ENCODE measurements around the gene KCNIP1.

The KCNIP1 gene

GRCh38 chr5:170773024-170773985 is 269.5 kb downstream of the KCNIP1 start:
- TF ChIP-seq CTCF (IDR thresholded peaks at IDR 0.05; ENCODE audit: low read depth, low read length), result no peak
- no peak overlapping the region for H3K4me3 ChIP-seq (replicated peaks in 1 of 2; ENCODE audit: low read depth in 2 of 2, low read length in 2 of 2)
- DNase-seq (ENCODE audit: low read depth in 2 of 2), result no peak

DNA sequence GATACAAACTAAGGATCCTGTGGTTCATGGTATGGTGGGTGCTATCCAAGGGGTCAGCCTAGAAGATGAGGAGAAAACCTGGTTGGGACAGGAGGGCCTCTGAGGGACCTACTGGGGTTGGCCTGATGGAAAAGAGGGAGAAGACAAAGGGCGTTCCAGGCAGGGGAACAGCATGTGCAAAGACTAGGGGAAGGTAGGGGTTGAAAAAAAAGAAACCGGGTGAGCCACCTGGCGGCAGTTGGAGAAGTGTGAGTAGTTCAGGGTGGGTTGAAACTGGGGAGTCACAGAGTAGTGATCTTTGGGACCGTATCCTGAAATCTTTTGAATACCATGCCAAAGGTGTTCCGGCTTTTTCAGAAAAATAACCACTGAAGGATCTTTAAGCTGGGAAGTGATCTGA is 271.0 kb downstream of the KCNIP1 start:
- H3K4me3 ChIP-seq (replicated peaks in 1 of 2; ENCODE audit: low read depth in 2 of 2, low read length in 2 of 2), result no peak overlapping the region
- no peak for TF ChIP-seq CTCF (IDR thresholded peaks at IDR 0.05; ENCODE audit: low read depth, low read length)
- DNase-seq (ENCODE audit: low read depth in 2 of 2), result no peak

- DNase-seq (ENCODE audit: low read depth in 2 of 2), result no peak
- no peak overlapping the region for H3K4me3 ChIP-seq (replicated peaks in 1 of 2; ENCODE audit: low read depth in 2 of 2, low read length in 2 of 2)
- TF ChIP-seq CTCF (IDR thresholded peaks at IDR 0.05; ENCODE audit: low read depth, low read length), result no peak
These were observed 278.1 kb downstream of the KCNIP1 start for GRCh38 chr5:170781946-170782345.

DNA sequence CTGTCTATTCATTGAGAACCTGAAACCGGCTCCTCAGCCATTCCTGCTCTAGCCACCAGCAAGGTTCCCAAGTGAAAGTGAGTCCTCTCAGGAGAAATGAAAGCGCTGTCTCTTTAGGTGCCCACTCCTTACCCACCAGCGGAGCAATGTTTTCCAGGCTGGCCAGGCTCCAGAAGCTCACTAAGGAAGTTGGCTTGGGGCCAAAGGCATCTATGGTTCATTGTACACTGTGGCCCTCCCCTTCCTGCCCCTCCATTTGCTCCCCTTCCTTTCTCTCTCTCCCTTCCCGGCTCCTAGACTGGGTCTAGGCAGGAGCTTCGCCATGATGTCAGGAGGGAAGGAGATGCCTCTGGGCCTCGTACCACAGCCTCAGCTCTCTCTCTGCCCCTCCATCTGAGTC is 278.6 kb downstream of the KCNIP1 start:
- H3K4me3 ChIP-seq (replicated peaks in 1 of 2; ENCODE audit: low read depth in 2 of 2, low read length in 2 of 2), result no peak overlapping the region
- DNase-seq (ENCODE audit: low read depth in 2 of 2), result no peak
- TF ChIP-seq CTCF (IDR thresholded peaks at IDR 0.05; ENCODE audit: low read depth, low read length), result no peak

DNA sequence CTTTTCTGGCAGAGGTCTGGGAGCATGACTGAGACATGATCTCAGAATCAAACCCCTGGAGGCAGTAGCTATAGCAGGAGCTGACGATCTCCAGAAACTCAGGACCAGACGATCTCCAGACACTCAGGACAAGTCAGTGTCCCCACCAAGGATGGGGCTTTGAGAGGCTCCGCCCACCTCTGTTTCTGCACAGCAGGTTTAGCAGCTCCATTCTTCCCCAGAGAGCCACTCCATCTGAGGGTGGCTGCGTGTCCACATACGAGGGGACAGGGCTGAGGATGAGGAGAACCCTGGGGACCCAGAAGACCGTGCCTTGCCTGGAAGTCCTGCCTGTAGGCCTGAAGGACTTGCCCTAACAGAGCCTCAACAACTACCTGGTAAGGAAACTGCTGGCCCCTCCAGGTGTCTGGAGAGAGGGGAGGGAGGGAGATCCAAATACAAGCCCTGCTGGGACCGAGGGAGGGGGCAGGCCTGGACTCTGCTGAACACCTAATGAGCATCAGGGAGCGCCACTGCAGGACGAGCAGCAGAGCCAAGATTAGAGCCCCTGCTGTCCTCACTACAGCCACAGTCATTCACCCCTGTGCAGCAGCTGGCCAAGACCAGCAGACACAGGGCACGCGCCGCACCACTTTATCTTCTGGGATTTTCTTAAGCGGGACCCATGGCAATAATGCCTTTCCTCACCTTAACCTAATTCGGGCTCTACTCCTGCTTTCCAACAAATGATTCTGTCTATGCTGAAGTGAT is 279.9 kb downstream of the KCNIP1 start, which contains the start of gene GABRP:
Gene GABRP, plus strand, starts transcription at position 228 of the 750 bp plus-strand sequence. CDS start 4,891 bp downstream, outside the sequence.
- no peak for TF ChIP-seq CTCF (IDR thresholded peaks at IDR 0.05; ENCODE audit: low read depth, low read length)
- DNase-seq (ENCODE audit: low read depth in 2 of 2), result no peak
- no peak within 1 kb of the TSS for H3K4me3 ChIP-seq (replicated peaks in 1 of 2; ENCODE audit: low read depth in 2 of 2, low read length in 2 of 2)

DNA sequence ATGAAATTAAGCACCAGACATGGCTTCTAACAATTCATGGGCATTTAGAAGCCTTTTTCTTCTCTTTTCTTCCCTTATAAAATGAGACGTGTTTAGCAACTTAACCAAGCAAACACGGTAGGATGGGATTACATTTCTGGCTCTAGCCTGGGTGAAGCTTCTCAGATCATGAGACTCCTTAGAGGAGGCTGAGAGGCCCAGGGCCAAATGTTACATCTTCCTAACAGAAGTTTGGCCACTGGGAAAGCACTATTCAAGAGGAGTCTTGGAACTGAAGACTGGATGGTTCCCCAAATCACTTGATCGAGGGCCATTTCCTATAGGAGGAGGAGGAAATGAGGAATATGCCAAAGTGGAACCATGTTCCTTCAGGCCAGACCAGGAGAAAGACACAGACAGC is 281.6 kb downstream of the KCNIP1 start:
- no peak for TF ChIP-seq CTCF (IDR thresholded peaks at IDR 0.05; ENCODE audit: low read depth, low read length)
- no peak for DNase-seq (ENCODE audit: low read depth in 2 of 2)
- no peak overlapping the region for H3K4me3 ChIP-seq (replicated peaks in 1 of 2; ENCODE audit: low read depth in 2 of 2, low read length in 2 of 2)
